Measurements from ENCODE around the gene OR6V1.
"Not testable (repeated sequence)": the region's sequence is repeated elsewhere in the genome, so short reads cannot be mapped to it uniquely, and the experiment has no call there.

The OR6V1 gene

GRCh38 chr7:143043391-143043790 lies 8.8 kb upstream of the OR6V1 start:
- no peak for DNase-seq

GRCh38 chr7:143046426-143046851 lies 5.7 kb upstream of the OR6V1 start:
- no peak for DNase-seq

- no peak for DNase-seq
Measured at GRCh38 chr7:143047326-143047725, 4.8 kb upstream of the OR6V1 start.

- no peak for DNase-seq
Measured at GRCh38 chr7:143048827-143049226, 3.3 kb upstream of the OR6V1 start.

GRCh38 chr7:143049362-143049761 lies 2.8 kb upstream of the OR6V1 start:
- DNase-seq: no peak

- DNase-seq: no peak
Measured at GRCh38 chr7:143050931-143051330, 1.2 kb upstream of the OR6V1 start.

GRCh38 chr7:143054621-143055020 lies 2.5 kb downstream of the OR6V1 start:
- DNase-seq: no peak

- no peak for DNase-seq
Measured at GRCh38 chr7:143055754-143056153, 3.6 kb downstream of the OR6V1 start.

GRCh38 chr7:143063741-143064140 lies 11.6 kb downstream of the OR6V1 start:
- DNase-seq: no peak

GRCh38 chr7:143068446-143068845 lies 16.3 kb downstream of the OR6V1 start:
- no peak for DNase-seq

- no peak for DNase-seq
Measured at GRCh38 chr7:143069912-143070500, 17.9 kb downstream of the OR6V1 start.

GRCh38 chr7:143073556-143073955 lies 21.4 kb downstream of the OR6V1 start:
- no peak for DNase-seq

- DNase-seq: no peak
Measured at GRCh38 chr7:143074141-143074540, 22.0 kb downstream of the OR6V1 start.

GRCh38 chr7:143085109-143085508 lies 33.0 kb downstream of the OR6V1 start:
- DNase-seq: no peak

GRCh38 chr7:143085610-143086009 lies 33.5 kb downstream of the OR6V1 start:
- DNase-seq: not testable (repeated sequence)

- not testable (repeated sequence) for DNase-seq
Measured at GRCh38 chr7:143088549-143089231, 36.5 kb downstream of the OR6V1 start.

GRCh38 chr7:143096146-143096545 lies 44.0 kb downstream of the OR6V1 start:
- no peak for DNase-seq

- not testable (repeated sequence) for DNase-seq
Measured at GRCh38 chr7:143099579-143099978, 47.4 kb downstream of the OR6V1 start.

All from stimulated activated CD4-positive, alpha-beta T cell treated with anti-CD3 and anti-CD28 coated beads, Interleukin-12 subunit alpha, Interleukin-12 subunit beta, amount 100 ng/mL, for 4 hours (primary cell).